Measurements from ENCODE around the gene IGF2.
A peak's percentile ranks its signal among the peaks of the same experiment; 100 is the strongest.
"Not testable (repeated sequence)": the region's sequence is repeated elsewhere in the genome, so short reads cannot be mapped to it uniquely, and the experiment has no call there.

The IGF2 gene

DNA sequence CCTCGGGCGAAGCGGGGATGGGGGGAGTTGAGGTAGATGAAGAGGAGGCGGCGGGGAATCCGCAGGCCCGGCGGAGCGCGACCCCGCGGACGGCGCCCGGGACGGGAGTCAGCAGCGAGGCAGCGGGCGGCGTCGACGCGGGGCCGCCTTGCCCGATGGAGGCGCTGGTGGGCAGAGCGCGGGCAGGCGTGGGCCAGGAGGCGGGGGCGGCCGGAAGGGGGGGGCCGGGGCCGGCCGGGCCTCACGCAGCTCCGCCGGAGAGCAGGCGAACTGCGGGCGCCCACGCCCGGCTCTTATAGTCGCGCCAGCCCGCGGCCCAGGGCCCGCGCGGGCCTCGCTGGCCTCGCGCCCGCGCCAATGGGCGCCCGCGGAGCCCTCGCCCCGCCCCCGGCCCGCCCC lies at the start of gene IGF2:
IGF2 (minus strand) TSS at position 267 of the 399 bp plus-strand sequence. CDS start 3,866 bp downstream, outside the sequence.
- DNase-seq (ENCODE audit: extremely low spot score, insufficient read length, low read depth): no peak
- FAIRE-seq: no peak

GRCh38 chr11:2188745-2189144 lies 49.6 kb upstream of the IGF2 start:
- DNase-seq (ENCODE audit: extremely low spot score, insufficient read length, low read depth): no peak
- no peak for FAIRE-seq

DNA sequence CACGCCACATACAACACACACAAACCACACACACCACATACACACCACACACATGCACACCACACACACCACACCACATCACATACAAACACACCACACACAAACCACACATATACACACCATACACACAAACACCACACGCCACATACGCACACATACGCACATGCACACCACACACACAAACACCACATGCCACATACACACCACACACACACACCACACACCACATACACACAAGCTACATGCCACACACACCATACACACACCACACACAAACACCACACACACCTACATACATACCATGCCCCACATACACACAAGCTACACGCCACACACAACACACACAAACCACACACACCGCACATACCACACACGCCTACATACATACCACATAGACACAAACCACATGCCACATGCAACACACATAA lies 48.1 kb upstream of the IGF2 start:
- DNase-seq (ENCODE audit: extremely low spot score, insufficient read length, low read depth) (no peak), FAIRE-seq (peak; percentile 73)

- DNase-seq (ENCODE audit: extremely low spot score, insufficient read length, low read depth) (no peak), FAIRE-seq (no peak)
Measured at GRCh38 chr11:2186669-2187279, 47.6 kb upstream of the IGF2 start.

DNA sequence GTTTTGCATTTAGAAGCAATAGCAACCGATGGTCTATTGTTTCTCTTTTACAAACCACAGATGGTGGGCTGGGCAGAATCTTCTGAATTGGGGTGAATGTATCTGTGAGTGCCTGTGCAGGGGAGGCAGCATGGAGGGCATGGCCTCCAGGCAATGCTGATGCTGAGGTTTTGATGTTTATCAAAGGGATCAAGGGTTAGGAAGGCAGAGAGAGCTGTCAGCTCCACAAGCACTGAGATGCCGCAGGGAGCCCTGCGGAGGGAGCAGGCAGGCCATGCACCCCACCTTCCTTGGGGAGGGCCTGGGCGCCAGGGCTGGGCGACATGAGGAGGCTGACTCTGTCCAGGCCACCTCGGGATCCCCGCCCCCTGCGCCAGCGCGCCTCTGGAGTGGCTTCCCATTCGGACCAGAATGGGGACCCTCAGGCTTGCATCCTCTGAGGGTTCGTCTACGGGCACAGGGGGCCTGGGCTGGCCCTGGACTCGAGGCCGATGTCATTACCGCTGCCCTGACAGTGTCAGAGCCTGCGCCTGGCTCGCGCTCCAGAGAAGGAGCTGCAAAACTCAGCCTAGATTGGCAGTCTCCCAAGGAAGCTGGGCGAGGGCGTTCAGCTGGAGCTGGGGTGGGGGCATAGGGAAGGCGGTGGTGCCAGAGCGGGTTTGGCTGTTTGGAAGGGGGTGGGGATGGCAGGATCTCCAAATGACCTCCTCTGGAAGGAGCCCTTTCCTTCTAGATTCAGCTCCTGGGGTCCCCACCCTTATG lies 46.3 kb upstream of the IGF2 start:
- FAIRE-seq (no peak), DNase-seq (ENCODE audit: extremely low spot score, insufficient read length, low read depth) (no peak)

GRCh38 chr11:2182692-2183474 lies 43.7 kb upstream of the IGF2 start:
- DNase-seq (ENCODE audit: extremely low spot score, insufficient read length, low read depth) (no peak), FAIRE-seq (no peak)

GRCh38 chr11:2182075-2182474 lies 42.9 kb upstream of the IGF2 start:
- FAIRE-seq: no peak
- DNase-seq (ENCODE audit: extremely low spot score, insufficient read length, low read depth): no peak

DNA sequence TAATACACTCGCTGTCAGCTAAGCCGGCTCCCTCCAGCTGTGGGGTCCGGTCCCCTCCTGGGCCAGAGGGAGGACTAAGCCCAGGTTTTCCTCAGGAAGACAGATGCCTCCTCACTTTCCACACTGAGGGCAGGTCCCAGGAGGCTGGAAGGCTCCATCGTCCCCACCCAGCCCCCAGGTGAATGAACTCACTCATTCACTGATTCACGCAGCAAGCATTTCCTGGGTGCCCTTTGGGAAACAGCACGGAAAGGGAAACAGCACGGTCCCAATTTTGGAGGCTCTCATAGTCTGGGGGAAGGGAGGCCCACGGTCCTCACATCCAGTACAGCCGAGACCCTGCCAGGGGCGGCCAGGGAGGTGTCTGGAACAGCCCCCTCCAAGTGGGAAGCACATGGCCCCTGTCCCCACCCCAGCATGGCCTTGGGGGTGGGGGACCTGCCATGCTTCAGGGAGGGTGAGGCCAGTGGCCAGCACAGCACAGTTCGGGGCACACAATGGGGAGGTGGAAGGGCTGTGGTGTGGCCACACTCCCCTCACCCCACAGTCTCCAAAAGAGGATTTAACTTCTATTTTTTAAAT lies 41.7 kb upstream of the IGF2 start:
- DNase-seq (ENCODE audit: extremely low spot score, insufficient read length, low read depth): no peak
- no peak for FAIRE-seq

DNA sequence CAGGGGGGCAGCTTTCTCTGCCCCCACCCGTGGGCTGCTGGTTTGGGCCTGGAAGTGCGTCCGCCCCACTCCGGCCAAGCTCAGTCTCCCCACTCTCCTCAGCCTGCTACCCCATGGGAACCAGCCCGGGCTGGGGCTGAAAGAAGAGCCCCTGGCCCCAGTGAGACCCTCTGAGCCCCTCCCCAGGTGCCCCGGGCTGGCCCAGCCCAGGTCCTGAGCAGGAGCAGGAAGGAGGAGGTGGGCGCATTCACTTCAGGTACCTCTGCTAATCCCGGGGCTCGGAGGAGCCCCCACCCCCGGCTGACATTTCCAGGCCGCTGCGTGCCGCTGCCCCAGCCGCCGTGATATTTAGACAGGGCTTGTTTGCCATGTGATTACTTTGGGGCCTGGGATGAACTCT lies 41.2 kb upstream of the IGF2 start:
- FAIRE-seq (no peak), DNase-seq (ENCODE audit: extremely low spot score, insufficient read length, low read depth) (no peak)

- FAIRE-seq (no peak), DNase-seq (ENCODE audit: extremely low spot score, insufficient read length, low read depth) (no peak)
Measured at GRCh38 chr11:2179516-2179915, 40.3 kb upstream of the IGF2 start.

GRCh38 chr11:2178906-2179494 lies 39.8 kb upstream of the IGF2 start:
- FAIRE-seq: no peak
- no peak for DNase-seq (ENCODE audit: extremely low spot score, insufficient read length, low read depth)

- not testable (repeated sequence) for DNase-seq (ENCODE audit: extremely low spot score, insufficient read length, low read depth); FAIRE-seq
Measured at GRCh38 chr11:2178055-2178773, 39.0 kb upstream of the IGF2 start.

- FAIRE-seq: no peak
- DNase-seq (ENCODE audit: extremely low spot score, insufficient read length, low read depth): no peak
Measured at GRCh38 chr11:2177076-2177475, 37.9 kb upstream of the IGF2 start.

DNA sequence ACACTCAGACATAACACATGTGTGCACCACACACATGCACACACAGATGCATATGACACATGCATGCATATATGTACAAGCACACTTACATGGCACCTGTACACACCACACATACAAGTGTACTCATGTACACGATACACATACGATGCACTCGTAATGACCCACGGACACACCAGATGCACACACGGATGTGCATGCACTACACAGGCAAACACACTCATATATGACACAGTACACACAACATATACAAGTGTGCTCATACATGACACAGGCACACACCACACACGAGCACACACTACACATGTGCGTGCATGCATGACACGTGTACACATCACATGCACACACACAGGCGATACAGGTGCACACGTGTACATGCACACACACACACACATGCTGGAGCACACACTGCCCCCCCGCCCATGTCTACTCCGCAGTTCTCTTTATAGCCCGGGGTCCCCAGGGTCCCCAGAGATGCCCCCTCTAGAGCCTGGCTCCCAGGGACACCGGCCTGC lies 37.3 kb upstream of the IGF2 start:
- DNase-seq (ENCODE audit: extremely low spot score, insufficient read length, low read depth) (no peak), FAIRE-seq (no peak)

DNA sequence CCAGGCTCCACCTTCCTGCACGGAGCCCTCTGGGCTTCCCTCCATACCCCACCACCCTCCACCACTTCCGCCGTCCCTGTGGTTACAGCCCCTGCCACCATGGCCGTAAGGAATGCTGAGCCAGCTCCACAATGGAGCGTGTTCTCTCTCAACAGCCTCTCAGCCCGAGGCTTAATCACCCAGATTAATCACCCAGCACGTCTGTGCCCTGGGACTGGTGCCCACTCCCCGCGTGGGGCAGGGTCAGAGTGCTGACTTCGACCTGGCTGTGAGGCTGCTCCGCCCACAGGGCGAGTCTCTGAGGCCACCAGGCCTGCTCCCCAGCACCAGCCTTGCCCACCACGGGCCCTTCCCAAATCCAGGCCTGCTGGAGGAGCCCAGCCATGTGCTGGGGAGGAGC lies 36.5 kb upstream of the IGF2 start:
- FAIRE-seq: no peak
- no peak for DNase-seq (ENCODE audit: extremely low spot score, insufficient read length, low read depth)

- no peak for FAIRE-seq
Measured at GRCh38 chr11:2174361-2174760, 35.2 kb upstream of the IGF2 start.

DNA sequence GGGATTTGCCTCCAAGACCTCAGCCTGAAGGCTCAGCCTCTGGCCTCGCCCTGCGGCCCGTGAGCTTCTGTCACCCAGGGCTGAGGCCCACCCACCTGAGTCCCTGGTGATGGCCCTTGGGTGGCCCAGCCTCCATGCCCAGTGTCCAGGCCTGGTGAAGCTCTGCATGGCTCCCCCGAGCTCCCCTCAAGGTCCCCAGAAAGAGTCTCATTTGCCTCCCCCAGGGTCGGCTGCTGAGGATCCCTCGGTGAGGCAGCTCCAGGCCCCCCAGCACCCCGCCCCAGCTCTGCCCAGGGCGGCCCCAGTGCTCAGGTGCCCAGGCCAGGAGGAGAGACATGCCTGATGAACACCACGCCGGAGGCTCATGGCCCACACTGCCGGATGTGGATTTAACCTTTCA lies 34.6 kb upstream of the IGF2 start:
- no peak for DNase-seq (ENCODE audit: extremely low spot score, insufficient read length, low read depth)
- no peak for FAIRE-seq

More at GRCh38 chr11:2174361-2174760, 35.2 kb upstream of the IGF2 start:
- DNase-seq (ENCODE audit: extremely low spot score, insufficient read length, low read depth): no peak

GRCh38 chr11:2173150-2173693 lies 34.0 kb upstream of the IGF2 start:
- DNase-seq (ENCODE audit: extremely low spot score, insufficient read length, low read depth): no peak
- no peak for FAIRE-seq

DNA sequence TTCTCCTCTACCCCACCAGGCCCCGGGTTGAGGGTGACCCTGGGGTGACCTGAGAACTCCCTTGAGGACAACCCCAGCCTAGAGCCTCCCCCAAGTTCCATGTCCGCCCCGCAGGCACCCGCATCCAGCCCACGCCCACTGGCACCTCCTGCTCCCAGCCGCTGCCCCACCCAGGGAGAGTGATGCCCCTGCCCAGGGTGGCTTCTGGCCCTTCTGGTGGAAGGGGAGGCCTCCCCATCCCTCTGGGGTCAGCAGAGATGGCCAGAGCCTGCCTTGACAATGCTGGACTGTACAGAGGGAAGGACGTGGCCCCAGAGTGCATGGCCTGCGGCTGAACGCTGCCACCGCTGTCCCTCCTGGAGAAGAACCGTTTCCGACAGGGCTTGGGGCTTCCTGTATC lies 33.5 kb upstream of the IGF2 start:
- DNase-seq (ENCODE audit: extremely low spot score, insufficient read length, low read depth) (no peak), FAIRE-seq (no peak)

Data from GM18507 (cell line).